Measurements from ENCODE around the gene HOXC9. TPM values are rescaled to one million over a fixed set of nuclear protein-coding genes. Genes with fewer than 3 reads are reported as not detected.

Gene HOXC9
- total and polyA plus RNA-seq, 2 of the 8 experiments (the other 6 are each of a cell fraction or from before 2014, with no cell fraction given): not detected

GRCh38 chr12:53980104-53980801 is 19.7 kb upstream of the HOXC9 start:
- peaks cover 0 to 4% (median 0%) of the 10 kb centered on the region in 4 experiments; a peak in 1 of 8 replicates for H3K36me3 ChIP-seq (ENCODE audit: control insufficient read depth in 2 of 4, insufficient read depth in 4 of 4, low read length in 3 of 4)
- TF ChIP-seq EZH2 (IDR thresholded peaks at IDR 0.05; ENCODE audit: low read depth, low read length, severe bottlenecking) (peak; percentile 82), CBX5 (IDR thresholded peaks at IDR 0.05; ENCODE audit: low read depth, low read length) (no peak), SUZ12 (IDR thresholded peaks at IDR 0.05; ENCODE audit: low read length) (peak; percentile 19; the same call in 1 of the 2 replicates)
- DNase-seq (ENCODE audit: low read depth in 1 of 2, low spot score in 2 of 2): no peak
- peaks cover 91 to 99% (median 97%) of the 10 kb centered on the region in 4 experiments for H3K27me3 ChIP-seq (replicated peaks in 1 of 4; ENCODE audit: control insufficient read depth in 3 of 4, extremely low read depth in 1 of 4, insufficient read depth in 3 of 4, low read length in 3 of 4)
- H3K79me1 ChIP-seq (ENCODE audit: low read depth, low read length): no peaks in the 10 kb centered on the region
- no peak overlapping the region for H2BK20ac ChIP-seq (ENCODE audit: low read length)
- 27% methylated on average over 7 of the region's 7 CpGs; no CpG with 5 or more reads in 1 of the 2 experiments for WGBS, 2 experiments (ENCODE audit: extremely low coverage in 1 of 2, insufficient coverage in 1 of 2, insufficient read length in 1 of 2, insufficient replicate concordance in 2 of 2, low coverage in 1 of 2, low lambda C conversion rate in 2 of 2, missing lambda C conversion rate in 1 of 2)
- H3K27ac ChIP-seq (ENCODE audit: low read depth, low read length): no peak overlapping the region
- H3K18ac ChIP-seq (ENCODE audit: extremely low read depth, low read length): no peak overlapping the region
- H3K4ac ChIP-seq (replicated peaks; ENCODE audit: insufficient read length, low read depth, low read length): no peak overlapping the region
- H3K23ac ChIP-seq (ENCODE audit: insufficient read length): no peak overlapping the region
- FAIRE-seq: no peak
- peaks cover 0 to 2% of the 10 kb centered on the region in 2 experiments; a peak in 1 of 4 replicates for H3K9me3 ChIP-seq (ENCODE audit: insufficient read depth in 2 of 2, low read depth in 1 of 2, low read length in 1 of 2)
- H3K23me2 ChIP-seq (ENCODE audit: low read depth, low read length): no peaks in the 10 kb centered on the region; the same call in 1 of the 2 replicates
- no peak overlapping the region for H3K4me2 ChIP-seq (ENCODE audit: insufficient read depth in 1 of 2, low read depth in 2 of 2, low read length in 2 of 2)
- H4K8ac ChIP-seq (ENCODE audit: extremely low read depth, insufficient read depth, low read length): no peak overlapping the region
- no peaks in the 10 kb centered on the region for H3K79me2 ChIP-seq (ENCODE audit: control insufficient read depth in 1 of 2, insufficient read depth in 2 of 2, low read length in 2 of 2)
- H3K4me3 ChIP-seq (ENCODE audit: extremely low read depth in 1 of 4, insufficient read depth in 2 of 4, low read depth in 3 of 4, low read length in 4 of 4): no peak overlapping the region
- H2BK120ac ChIP-seq (replicated peaks; ENCODE audit: low read depth, low read length): no peak overlapping the region
- H2BK5ac ChIP-seq (ENCODE audit: low read depth, low read length): no peak overlapping the region
- H4K5ac ChIP-seq (ENCODE audit: insufficient read length, low read depth, low read length): no peak overlapping the region
- no peak overlapping the region for H4K91ac ChIP-seq (replicated peaks; ENCODE audit: insufficient read length, low read length)
- H3K9ac ChIP-seq (replicated peaks in 1 of 4; ENCODE audit: extremely low read depth in 1 of 4, low read depth in 3 of 4, low read length in 3 of 4): no peak overlapping the region
- H4K20me1 ChIP-seq (replicated peaks in 1 of 2; ENCODE audit: control insufficient read depth in 1 of 2, insufficient read depth in 2 of 2, low read length in 2 of 2): peaks cover 19 to 20% of the 10 kb centered on the region in 2 experiments
- H2BK12ac ChIP-seq (ENCODE audit: low read depth, low read length): no peak overlapping the region
- POLR2A ChIA-PET (ENCODE audit: partially characterized antibody): no interaction called here
- peaks cover 0 to 3% (median 1%) of the 10 kb centered on the region in 4 experiments; a peak in 4 of 7 replicates for H3K4me1 ChIP-seq (replicated peaks in 1 of 4; ENCODE audit: control insufficient read depth in 3 of 4, insufficient read depth in 4 of 4, low read length in 3 of 4)
- H2AFZ ChIP-seq (ENCODE audit: low read length): no peak overlapping the region
- no peak overlapping the region for H3K14ac ChIP-seq (ENCODE audit: insufficient read length)
- no peak overlapping the region for H3K56ac ChIP-seq (replicated peaks; ENCODE audit: insufficient read length, low read depth, low read length)
- CTCF ChIA-PET (ENCODE audit: partially characterized antibody): interaction anchor here (0.6 to 2.4 kb wide), 6 partner anchors 8 to 236 kb away, joined by 3 to 7 read pairs (median 3); no protein-coding TSS in a partner anchor
- no peak overlapping the region for H2BK15ac ChIP-seq (ENCODE audit: low read length)
- H2AK5ac ChIP-seq (ENCODE audit: low read depth, low read length): peak overlapping the region; percentile 33; the same call in 1 of the 2 replicates
